DND-41 (cell line): ENCODE measurements around the gene CCT4.
"Not testable (repeated sequence)": the region's sequence is repeated elsewhere in the genome, so short reads cannot be mapped to it uniquely, and the experiment has no call there.

ENCODE experiments used
- ATAC-seq: fragments of 200-7000 bp; cut with Tn5 transposase; 3 replicates; pipeline ENCODE4 v1.9.1; 2021; ENCODE audit warnings: low read depth; ENCODE audit not compliant: insufficient read depth
- DNase-seq: peaks from one replicate; pipeline ENCODE4 v3.0.0-alpha.2; 2020
- H2AFZ ChIP-seq: 2 replicates; pipeline ENCODE4 v1.6.0; 2012; ENCODE audit warnings: low read depth, low read length
- H3K27ac ChIP-seq: 2 replicates; pipeline ENCODE4 v1.5.1; 2012; ENCODE audit warnings: low read length, inconsistent platforms
- H3K27me3 ChIP-seq: fragments of 200-600 bp; sonication (generic); 2 replicates; pipeline ENCODE4 v1.6.0; 2012; ENCODE audit warnings: low read length, mild to moderate bottlenecking, inconsistent platforms; ENCODE audit not compliant: insufficient read depth, poor library complexity
- H3K36me3 ChIP-seq: 2 replicates; pipeline ENCODE4 v1.5.1; 2012; ENCODE audit warnings: low read length, inconsistent platforms; ENCODE audit not compliant: insufficient read depth
- H3K4me1 ChIP-seq: 2 replicates; pipeline ENCODE4 v1.5.1; 2012; ENCODE audit warnings: mild to moderate bottlenecking, low read length; ENCODE audit not compliant: insufficient read depth
- H3K4me2 ChIP-seq: 2 replicates; pipeline ENCODE4 v1.6.0; 2012; ENCODE audit warnings: mild to moderate bottlenecking, moderate library complexity, low read length, inconsistent platforms; ENCODE audit not compliant: insufficient read depth
- H3K4me3 ChIP-seq, 2 experiments: fragments of 200-600 bp in 1 of 2; shearing (Covaris generic) in 1 of 2; 2 replicates each; pipeline ENCODE4 v1.5.1; 2012 to 2016; ENCODE audit warnings: inconsistent platforms in 2 of 2, low read length in 2 of 2, mild to moderate bottlenecking in 2 of 2, low read depth in 1 of 2, moderate library complexity in 1 of 2
- H3K79me2 ChIP-seq: 2 replicates; pipeline ENCODE4 v1.6.0; 2012; ENCODE audit warnings: low read length, inconsistent platforms; ENCODE audit not compliant: insufficient read depth
- H3K9ac ChIP-seq: 2 replicates; pipeline ENCODE4 v1.6.0; 2012; ENCODE audit warnings: low read depth, mild to moderate bottlenecking, inconsistent platforms, low read length, moderate library complexity
- H3K9me3 ChIP-seq: 2 replicates; pipeline ENCODE4 v1.5.1; 2012; ENCODE audit warnings: low read length, moderate library complexity, mild to moderate bottlenecking, inconsistent platforms; ENCODE audit not compliant: insufficient read depth, severe bottlenecking
- H4K20me1 ChIP-seq: 2 replicates; pipeline ENCODE4 v1.6.0; 2012; ENCODE audit warnings: low read length; ENCODE audit not compliant: insufficient read depth
- EZH2 ChIP-seq: IDR thresholded peaks from 3 replicates; pipeline ENCODE4 v1.6.1; 2012; ENCODE audit warnings: borderline replicate concordance, low read depth, mild to moderate bottlenecking, moderate library complexity, low read length, inconsistent platforms; ENCODE audit not compliant: severe bottlenecking
- TF ChIP-seq, protein P1 (sequence below): IDR thresholded peaks from 2 replicates; pipeline ENCODE4 v1.5.1; 2012; ENCODE audit warnings: borderline replicate concordance, low read length, moderate library complexity, mild to moderate bottlenecking; ENCODE audit not compliant: poor library complexity, severe bottlenecking; ENCODE audit errors: extremely low read depth

CCT4 gene

DNA sequence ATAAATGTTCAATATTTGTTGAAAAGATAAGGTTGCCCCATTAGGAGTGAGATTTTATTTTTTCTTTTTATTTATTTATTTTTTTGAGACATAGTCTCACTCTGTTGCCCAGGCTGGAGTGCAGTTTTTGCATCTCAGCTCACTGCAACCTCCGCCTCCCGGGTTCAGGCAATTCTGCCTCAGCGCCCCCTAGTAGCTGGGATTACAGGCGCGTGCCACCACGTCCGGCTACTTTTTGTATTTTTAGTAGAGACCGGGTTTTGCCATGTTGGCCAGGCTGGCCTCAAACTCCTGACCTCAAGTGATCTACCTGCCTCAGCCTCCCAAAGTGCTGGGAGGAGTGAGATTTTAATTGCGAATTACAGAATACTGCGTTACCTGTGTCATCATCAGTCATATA lies 37.2 kb downstream of the CCT4 start:
- H3K27me3 ChIP-seq, H3K9ac ChIP-seq, H3K79me2 ChIP-seq, H3K27ac ChIP-seq, H3K9me3 ChIP-seq, H4K20me1 ChIP-seq, ATAC-seq, H3K4me2 ChIP-seq, H3K4me3 ChIP-seq, DNase-seq, H3K36me3 ChIP-seq, H2AFZ ChIP-seq: not testable (repeated sequence)
- H3K4me1 ChIP-seq, result peaks cover 20% of the 10 kb centered on the region
- TF ChIP-seq, protein P1, sequence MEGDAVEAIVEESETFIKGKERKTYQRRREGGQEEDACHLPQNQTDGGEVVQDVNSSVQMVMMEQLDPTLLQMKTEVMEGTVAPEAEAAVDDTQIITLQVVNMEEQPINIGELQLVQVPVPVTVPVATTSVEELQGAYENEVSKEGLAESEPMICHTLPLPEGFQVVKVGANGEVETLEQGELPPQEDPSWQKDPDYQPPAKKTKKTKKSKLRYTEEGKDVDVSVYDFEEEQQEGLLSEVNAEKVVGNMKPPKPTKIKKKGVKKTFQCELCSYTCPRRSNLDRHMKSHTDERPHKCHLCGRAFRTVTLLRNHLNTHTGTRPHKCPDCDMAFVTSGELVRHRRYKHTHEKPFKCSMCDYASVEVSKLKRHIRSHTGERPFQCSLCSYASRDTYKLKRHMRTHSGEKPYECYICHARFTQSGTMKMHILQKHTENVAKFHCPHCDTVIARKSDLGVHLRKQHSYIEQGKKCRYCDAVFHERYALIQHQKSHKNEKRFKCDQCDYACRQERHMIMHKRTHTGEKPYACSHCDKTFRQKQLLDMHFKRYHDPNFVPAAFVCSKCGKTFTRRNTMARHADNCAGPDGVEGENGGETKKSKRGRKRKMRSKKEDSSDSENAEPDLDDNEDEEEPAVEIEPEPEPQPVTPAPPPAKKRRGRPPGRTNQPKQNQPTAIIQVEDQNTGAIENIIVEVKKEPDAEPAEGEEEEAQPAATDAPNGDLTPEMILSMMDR, result peak; percentile 5

DNA sequence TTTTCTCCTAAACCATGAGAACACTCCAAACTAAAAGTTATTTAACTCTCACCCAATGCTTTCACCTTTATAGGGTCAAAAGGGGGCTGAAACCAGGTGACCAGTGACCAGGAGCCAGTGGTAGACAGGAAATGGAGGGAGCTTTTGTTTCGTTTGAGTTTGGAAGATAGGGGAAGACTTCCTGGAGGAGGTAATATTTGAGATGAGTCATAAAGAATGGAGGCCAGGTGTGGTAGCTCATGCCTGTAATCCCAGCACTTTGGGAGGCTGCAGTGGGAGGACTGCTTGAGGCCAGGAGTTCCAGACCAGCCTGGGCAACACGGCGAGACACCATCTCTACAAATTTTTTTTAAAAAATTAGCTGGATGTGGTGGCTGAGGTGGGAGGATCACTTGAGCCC lies 43.1 kb downstream of the CCT4 start:
- DNase-seq (no peak), ATAC-seq (no peak)
- Histone ChIP-seq H4K20me1 (no peaks in the 10 kb centered on the region), H3K79me2 (no peaks in the 10 kb centered on the region), H3K9ac (no peak overlapping the region), H3K4me3 (no peak overlapping the region), H3K36me3 (peaks cover 6% of the 10 kb centered on the region; the same call in 1 of the 2 replicates), H2AFZ (no peak overlapping the region), H3K27ac (no peak overlapping the region), H3K9me3 (no peaks in the 10 kb centered on the region), H3K4me2 (no peak overlapping the region), H3K4me1 (no peaks in the 10 kb centered on the region), H3K27me3 (no peaks in the 10 kb centered on the region)
- TF ChIP-seq, protein P1, result no peak
- no peak for TF ChIP-seq EZH2

DNA sequence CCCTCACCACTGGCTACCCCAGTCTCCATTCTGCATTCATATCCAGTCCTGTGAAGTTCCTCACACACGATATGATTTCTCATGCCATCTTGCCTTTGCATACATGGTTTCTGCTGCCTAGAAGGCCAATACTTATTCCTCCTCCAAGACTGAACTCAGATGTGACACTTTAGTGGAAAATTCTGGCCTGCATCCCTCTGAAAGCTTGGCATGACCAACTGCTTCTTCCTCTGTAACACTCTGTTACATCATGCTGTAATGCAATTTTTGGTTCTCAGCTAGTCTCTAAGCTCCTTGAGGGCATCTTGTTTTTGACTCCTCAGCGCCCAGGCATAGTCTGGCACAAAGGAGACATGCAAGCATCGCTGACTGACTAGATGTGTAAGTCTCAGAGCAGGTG lies 47.2 kb downstream of the CCT4 start:
- H3K36me3 ChIP-seq, result peaks cover 6% of the 10 kb centered on the region; the same call in 1 of the 2 replicates
- no peaks in the 10 kb centered on the region for H3K27me3 ChIP-seq
- no peaks in the 10 kb centered on the region for H3K79me2 ChIP-seq
- no peak overlapping the region for H2AFZ ChIP-seq
- no peak overlapping the region for H3K4me2 ChIP-seq
- no peak overlapping the region for H3K4me3 ChIP-seq
- no peaks in the 10 kb centered on the region for H3K4me1 ChIP-seq
- H4K20me1 ChIP-seq, result no peaks in the 10 kb centered on the region
- H3K9ac ChIP-seq, result no peak overlapping the region
- no peak for ATAC-seq
- TF ChIP-seq, protein P1, result no peak
- H3K27ac ChIP-seq, result no peak overlapping the region
- no peaks in the 10 kb centered on the region for H3K9me3 ChIP-seq
- no peak for DNase-seq

DNA sequence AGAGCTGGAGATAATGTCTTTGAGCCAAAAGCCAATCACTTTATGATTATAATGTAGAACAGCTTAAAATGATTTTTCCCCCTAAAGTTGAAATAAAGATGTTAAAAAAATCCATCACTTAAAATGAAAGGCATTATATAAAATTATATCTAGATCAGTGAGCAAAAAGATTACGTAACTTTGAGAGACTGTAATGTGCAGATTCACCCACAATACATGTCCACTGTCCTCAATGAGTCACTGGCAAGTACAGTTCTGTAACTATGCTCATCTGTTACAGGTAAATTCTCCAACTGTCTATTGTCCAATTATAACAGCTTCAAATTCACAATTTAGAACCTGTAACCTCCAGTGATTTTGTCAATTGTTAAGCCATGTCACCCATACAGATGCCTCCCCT lies 53.6 kb downstream of the CCT4 start:
- no peaks in the 10 kb centered on the region for H3K79me2 ChIP-seq
- ATAC-seq (no peak), DNase-seq (no peak)
- H3K27ac ChIP-seq, result no peak overlapping the region
- H4K20me1 ChIP-seq, result no peaks in the 10 kb centered on the region
- no peak overlapping the region for H3K9ac ChIP-seq
- H3K4me1 ChIP-seq, result no peaks in the 10 kb centered on the region
- H3K36me3 ChIP-seq, result peaks cover 5% of the 10 kb centered on the region; the same call in 1 of the 2 replicates
- TF ChIP-seq EZH2, result no peak
- TF ChIP-seq, protein P1, result no peak
- no peaks in the 10 kb centered on the region for H3K9me3 ChIP-seq
- no peaks in the 10 kb centered on the region for H3K27me3 ChIP-seq
- no peak overlapping the region for H3K4me3 ChIP-seq
- H3K4me2 ChIP-seq, result no peak overlapping the region
- H2AFZ ChIP-seq, result no peak overlapping the region
